ENCODE measurements around the gene HIGD2A. TPM values are rescaled to one million over a fixed set of nuclear protein-coding genes. Genes with fewer than 3 reads are reported as not detected.

The HIGD2A gene
- total RNA-seq, 2 donors from 2014 or later = 173 to 227 TPM

- H3K9ac ChIP-seq (ENCODE audit: low read depth in 2 of 2, low read length in 2 of 2) = no peak overlapping the region
- intact Hi-C loops (cut with DNase I) = no loop called here
- no peak for DNase-seq
- H3K4me3 ChIP-seq = no peak overlapping the region
- no peaks in the 10 kb centered on the region for H3K4me1 ChIP-seq
- H3K9me3 ChIP-seq = no peaks in the 10 kb centered on the region
- no peak overlapping the region for H3K27ac ChIP-seq
- no peaks in the 10 kb centered on the region for H3K36me3 ChIP-seq
- H3K27me3 ChIP-seq = no peaks in the 10 kb centered on the region
- TF ChIP-seq CTCF (IDR thresholded peaks at IDR 0.05) = no peak
Measured at GRCh38 chr5:176359658-176360057, 28.9 kb upstream of the HIGD2A start.

- peak overlapping the region; percentile 73 for H3K27ac ChIP-seq
- H3K36me3 ChIP-seq = no peaks in the 10 kb centered on the region
- intact Hi-C loops (cut with DNase I) = no loop called here
- H3K27me3 ChIP-seq = no peaks in the 10 kb centered on the region
- DNase-seq = peak; percentile 48
- H3K9ac ChIP-seq (ENCODE audit: low read depth in 2 of 2, low read length in 2 of 2) = peak overlapping the region; percentile 93 to 99
- no peaks in the 10 kb centered on the region for H3K4me1 ChIP-seq
- no peak for TF ChIP-seq CTCF (IDR thresholded peaks at IDR 0.05)
- peak overlapping the region; percentile 97 for H3K4me3 ChIP-seq
- no peaks in the 10 kb centered on the region for H3K9me3 ChIP-seq
Measured at GRCh38 chr5:176360894-176361436, 27.6 kb upstream of the HIGD2A start.

GRCh38 chr5:176361437-176362232 lies 26.9 kb upstream of the HIGD2A start, which contains the start of gene KIAA1191:
KIAA1191 (minus strand) TSS chr5:176361764; CDS start chr5:176359508, 2,256 bp downstream.
- H3K4me1 ChIP-seq = no peaks in the 10 kb centered on the region
- peak within 1 kb of the TSS; percentile 73 for H3K27ac ChIP-seq
- H3K4me3 ChIP-seq = peak within 1 kb of the TSS; percentile 97
- no peaks in the 10 kb centered on the region for H3K9me3 ChIP-seq
- peak within 1 kb of the TSS; percentile 93 to 99 for H3K9ac ChIP-seq (ENCODE audit: low read depth in 2 of 2, low read length in 2 of 2)
- peak; percentile 96 for DNase-seq
- H3K27me3 ChIP-seq = no peaks in the 10 kb centered on the region
- intact Hi-C loops (cut with DNase I) = no loop called here
- TF ChIP-seq CTCF (IDR thresholded peaks at IDR 0.05) = peak; percentile 11
- no peaks in the 10 kb centered on the region for H3K36me3 ChIP-seq

- TF ChIP-seq CTCF (IDR thresholded peaks at IDR 0.05) = no peak
- H3K9me3 ChIP-seq = no peaks in the 10 kb centered on the region
- DNase-seq = no peak
- no peaks in the 10 kb centered on the region for H3K4me1 ChIP-seq
- H3K9ac ChIP-seq (ENCODE audit: low read depth in 2 of 2, low read length in 2 of 2) = peak overlapping the region; percentile 93 to 99
- H3K4me3 ChIP-seq = peak overlapping the region; percentile 97
- H3K36me3 ChIP-seq = no peaks in the 10 kb centered on the region
- intact Hi-C loops (cut with DNase I) = no loop called here
- H3K27ac ChIP-seq = no peak overlapping the region
- no peaks in the 10 kb centered on the region for H3K27me3 ChIP-seq
Measured at GRCh38 chr5:176362233-176362490, 26.4 kb upstream of the HIGD2A start.

GRCh38 chr5:176364765-176365350 lies 23.7 kb upstream of the HIGD2A start:
- peak overlapping the region; percentile 54 to 78 for H3K9ac ChIP-seq (ENCODE audit: low read depth in 2 of 2, low read length in 2 of 2)
- TF ChIP-seq CTCF (IDR thresholded peaks at IDR 0.05) = no peak
- no peaks in the 10 kb centered on the region for H3K27me3 ChIP-seq
- no peak for DNase-seq
- H3K9me3 ChIP-seq = no peaks in the 10 kb centered on the region
- H3K36me3 ChIP-seq = no peaks in the 10 kb centered on the region
- peak overlapping the region; percentile 61 for H3K27ac ChIP-seq
- peak overlapping the region; percentile 82 for H3K4me3 ChIP-seq
- H3K4me1 ChIP-seq = no peaks in the 10 kb centered on the region
- intact Hi-C loops (cut with DNase I) = no loop called here
